GM19467 (cell line): ENCODE data around the gene ADPRHL1.

Experiments used
- ATAC-seq: cut with Tn5 transposase; IDR thresholded peaks from one replicate; pipeline ENCODE4 v1.9.1; 2021; ENCODE audit warnings: mild to moderate bottlenecking, moderate library complexity; ENCODE audit not compliant: unreplicated experiment

ADPRHL1 gene

DNA sequence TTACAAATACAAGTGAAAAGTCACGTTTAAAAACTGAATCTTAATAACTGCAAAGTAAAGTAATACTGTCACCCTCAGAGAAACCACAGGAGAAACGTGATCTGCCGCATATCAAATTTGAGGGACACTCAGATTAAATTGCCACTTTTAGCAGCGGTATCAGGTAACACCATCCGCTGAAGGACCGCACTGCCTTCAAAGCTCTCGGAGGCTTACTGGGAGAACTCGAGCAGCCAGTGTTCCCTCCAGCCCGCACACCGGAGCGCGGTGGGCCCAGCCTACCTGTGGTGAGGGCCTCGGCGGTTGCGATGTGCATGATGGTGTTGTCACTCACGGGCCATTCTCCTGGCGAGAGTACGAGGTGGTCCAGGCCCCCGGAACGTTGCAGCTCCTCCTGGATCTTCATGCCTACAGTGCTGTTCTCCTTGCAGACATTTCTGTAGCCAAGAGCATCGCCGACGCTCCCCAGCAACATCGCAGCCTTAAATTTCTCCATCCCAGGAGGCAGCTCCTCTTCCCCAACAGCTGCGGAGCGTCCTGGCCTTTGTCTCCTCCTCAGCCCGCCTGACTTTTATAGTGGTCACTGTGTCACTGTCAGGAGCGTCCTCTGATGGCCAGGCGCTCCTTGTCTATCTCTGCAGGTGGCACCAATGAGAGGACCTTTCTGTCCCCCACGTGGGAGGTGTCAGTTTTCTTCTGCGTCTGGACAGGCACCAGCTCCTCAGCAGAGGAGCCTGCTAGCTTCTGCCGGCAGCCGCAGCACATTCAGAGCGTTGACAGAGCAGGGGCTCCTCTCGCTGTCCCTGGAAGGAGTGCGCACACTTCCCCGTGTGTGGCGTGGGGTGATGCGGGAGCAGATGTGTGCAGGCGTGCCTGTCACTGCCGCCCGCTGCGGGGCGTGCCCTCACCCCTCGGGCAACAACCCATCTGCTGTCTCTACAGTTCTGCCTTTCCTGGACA lies at the start of gene ADPRHL1:
Gene ADPRHL1 (minus strand): TSS at position 547 of the 960 bp plus-strand sequence. CDS start 51 bp downstream, at position 496.
- no peak for ATAC-seq

- no peak for ATAC-seq
Observed at GRCh38 chr13:113502686-113503085, 49.4 kb upstream of the ADPRHL1 start.

DNA sequence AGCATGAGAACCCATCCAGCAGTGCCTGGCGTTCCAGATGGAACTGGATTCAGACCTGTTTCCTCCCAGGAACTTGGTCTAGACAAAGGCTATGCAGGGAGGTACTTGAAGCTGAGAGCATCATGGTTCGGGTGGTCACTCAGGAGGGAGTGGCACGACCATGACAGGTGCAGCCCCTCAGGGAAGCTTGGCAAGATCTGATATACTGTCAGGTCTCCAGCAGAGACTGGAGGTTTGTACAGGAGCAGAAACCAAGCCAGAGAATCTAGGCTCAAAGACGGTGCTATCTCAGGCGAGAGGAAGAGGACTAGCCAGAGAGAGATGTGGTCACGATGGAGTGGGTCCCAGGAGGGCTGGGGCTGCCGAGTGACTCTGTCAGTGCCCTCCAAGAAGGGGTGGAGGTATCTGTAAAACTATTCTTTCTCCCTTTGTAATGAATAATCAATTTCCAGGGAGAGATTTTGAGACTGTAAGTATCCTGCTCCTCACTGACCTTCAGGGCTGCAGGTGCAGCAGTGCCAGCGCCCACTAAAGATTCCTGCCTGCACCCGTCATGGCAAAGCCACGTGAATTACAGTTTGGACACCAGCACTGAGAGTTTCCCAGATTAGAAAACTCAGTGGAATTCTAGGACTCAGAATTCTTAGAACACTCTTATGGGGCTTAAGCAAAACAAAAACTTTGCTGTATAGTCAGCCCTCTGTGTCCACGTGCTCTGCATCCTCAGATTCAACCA lies 47.4 kb upstream of the ADPRHL1 start:
- ATAC-seq = no peak

DNA sequence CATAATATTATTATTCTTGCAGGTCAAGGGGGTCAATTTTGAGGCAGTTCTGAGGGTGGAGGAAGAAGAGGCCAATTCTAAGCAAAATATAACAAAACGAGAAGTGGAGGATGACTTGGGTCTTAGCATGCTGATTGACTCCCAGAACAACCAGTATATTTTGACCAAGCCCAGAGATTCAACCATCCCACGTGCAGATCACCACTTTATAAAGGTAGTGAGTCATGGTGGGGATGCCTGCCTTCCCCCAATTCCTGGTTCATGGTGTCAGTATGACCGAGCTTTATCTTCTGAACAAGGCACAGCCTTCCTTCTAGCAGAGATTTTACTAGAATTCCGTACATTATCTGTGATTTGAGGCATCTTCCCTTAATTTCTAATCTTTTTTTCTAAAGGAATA lies 46.6 kb upstream of the ADPRHL1 start:
- ATAC-seq = no peak

DNA sequence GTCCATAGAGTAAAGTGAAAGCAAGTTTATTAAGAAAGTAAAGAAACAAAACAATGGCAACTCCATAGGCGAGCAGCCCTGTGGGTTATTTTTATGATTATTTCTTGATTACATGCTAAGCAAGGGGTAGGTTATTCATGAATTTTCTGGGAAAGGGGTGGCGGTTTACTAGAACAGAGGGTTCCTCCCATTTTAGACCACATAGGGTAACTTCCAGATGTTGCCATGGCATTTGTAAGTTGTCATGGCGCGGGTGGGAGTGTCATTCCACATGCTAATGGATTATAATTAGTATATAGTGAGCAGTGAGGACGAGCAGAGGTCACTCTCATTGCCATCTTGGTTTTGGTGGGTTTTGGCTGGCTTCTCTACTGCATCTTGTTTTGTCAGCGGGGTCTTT lies 45.6 kb upstream of the ADPRHL1 start:
- no peak for ATAC-seq

DNA sequence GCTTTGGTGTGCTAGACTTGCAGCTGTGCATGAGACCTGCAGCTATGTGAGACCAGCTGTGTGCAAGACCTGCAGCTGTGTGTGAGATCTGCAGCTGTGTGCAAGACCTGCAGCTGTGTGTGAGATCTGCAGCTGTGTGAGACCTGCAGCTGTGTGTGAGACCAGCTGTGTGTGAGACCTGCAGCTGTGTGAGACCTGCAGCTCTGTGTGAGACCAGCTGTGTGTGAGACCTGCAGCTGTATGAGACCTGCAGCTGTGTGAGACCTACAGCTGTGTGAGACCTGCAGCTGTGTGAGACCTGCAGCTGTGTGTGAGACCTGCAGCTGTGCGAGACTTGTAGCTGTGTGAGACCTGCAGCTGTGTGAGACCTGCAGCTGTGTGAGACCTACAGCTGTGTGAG lies 43.9 kb upstream of the ADPRHL1 start:
- no peak for ATAC-seq

GRCh38 chr13:113495494-113496210 lies 42.4 kb upstream of the ADPRHL1 start:
- no peak for ATAC-seq

- no peak for ATAC-seq
Observed at GRCh38 chr13:113493315-113493951, 40.1 kb upstream of the ADPRHL1 start.

DNA sequence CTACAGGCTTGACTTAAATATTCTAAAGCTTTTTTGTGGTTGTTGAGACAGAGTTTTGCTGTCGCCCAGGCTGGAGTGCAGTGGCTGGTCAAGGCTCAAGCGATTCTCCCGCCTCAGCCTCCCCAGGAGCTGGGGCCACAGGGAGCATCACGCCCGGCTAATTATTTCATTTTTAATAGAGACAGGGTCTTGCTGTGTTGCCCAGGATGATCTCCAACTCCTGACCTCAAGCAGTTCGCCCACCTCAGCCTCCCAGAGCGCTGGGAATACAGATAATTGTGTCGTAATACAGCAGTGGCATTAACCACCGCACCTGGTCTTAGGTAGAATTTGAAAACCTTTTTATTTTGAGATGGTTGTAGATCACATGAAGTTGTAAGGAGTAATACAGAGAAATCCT lies 38.7 kb upstream of the ADPRHL1 start:
- no peak for ATAC-seq

DNA sequence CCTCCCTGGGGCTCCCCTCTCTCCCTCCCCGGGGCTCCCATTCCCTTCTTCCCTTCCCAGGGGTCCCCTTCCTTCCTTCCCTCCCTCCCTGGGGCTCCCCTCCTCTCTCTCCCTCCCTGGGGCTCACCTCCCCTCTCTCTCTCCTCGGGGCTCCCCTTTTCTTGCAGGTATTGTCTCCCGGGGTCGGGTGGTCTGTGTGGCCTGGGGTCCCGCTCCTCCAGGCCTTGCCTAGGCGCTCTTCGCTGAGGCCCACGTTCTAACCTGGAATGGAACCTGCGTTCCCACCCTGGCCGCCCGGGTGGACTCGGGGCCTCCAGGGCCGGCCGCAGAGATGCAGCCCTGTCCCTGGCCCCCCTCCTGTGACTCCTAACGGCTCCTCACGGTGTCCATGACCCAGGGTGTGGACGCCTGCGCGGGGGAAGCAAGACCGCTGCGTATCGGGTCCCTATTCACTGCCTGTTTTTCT lies 38.2 kb upstream of the ADPRHL1 start:
- no peak for ATAC-seq

DNA sequence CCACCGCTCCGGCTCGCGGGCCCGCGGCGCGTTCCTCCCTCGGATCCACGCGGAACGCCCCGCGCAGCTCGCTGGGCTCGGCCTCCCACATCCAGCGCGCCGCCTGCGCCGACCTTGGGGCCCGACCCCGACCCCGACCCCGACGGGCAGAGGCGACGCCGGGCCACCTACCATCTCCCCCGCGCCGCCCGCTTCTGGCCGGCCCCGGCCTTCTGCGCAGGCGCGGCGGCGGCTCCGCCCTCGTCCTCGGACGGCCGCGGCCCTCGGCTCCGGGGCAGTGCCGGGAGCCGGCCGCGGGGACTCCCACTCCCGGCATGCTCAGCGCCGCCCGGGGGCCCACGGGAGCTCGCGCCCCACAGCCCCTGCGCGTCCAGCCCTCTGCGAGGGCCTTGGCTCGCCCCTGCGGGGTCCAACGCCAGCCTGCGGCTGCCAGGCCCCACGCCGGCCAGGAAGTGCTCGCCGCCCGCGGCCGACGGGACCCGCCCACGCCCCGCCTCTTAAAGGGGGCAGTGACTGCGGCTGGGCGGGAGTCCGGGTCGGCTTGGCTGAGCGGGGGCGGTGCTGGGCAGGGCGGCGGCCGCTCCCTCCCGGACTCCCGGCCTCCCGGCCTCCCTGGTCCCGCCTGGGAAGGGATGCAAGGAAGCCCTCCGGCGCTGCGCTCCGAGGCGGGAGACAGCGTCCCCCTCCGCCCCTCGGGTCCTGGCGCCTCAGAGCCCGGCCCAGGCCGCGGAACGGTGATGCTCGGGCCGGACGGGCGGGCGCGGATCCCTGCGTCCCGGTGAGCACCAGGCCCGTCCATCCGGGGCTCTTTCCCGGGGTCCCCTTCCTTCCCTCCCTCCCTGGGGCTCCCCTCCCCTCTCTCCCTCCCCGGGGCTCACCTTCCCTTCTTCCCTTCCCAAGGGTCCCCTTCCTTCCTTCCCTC lies 37.5 kb upstream of the ADPRHL1 start, which contains the start of gene DCUN1D2:
Gene DCUN1D2 (minus strand): TSS at position 216 of the 922 bp plus-strand sequence. CDS start 42 bp downstream, at position 174.
- peak; percentile 82 for ATAC-seq

DNA sequence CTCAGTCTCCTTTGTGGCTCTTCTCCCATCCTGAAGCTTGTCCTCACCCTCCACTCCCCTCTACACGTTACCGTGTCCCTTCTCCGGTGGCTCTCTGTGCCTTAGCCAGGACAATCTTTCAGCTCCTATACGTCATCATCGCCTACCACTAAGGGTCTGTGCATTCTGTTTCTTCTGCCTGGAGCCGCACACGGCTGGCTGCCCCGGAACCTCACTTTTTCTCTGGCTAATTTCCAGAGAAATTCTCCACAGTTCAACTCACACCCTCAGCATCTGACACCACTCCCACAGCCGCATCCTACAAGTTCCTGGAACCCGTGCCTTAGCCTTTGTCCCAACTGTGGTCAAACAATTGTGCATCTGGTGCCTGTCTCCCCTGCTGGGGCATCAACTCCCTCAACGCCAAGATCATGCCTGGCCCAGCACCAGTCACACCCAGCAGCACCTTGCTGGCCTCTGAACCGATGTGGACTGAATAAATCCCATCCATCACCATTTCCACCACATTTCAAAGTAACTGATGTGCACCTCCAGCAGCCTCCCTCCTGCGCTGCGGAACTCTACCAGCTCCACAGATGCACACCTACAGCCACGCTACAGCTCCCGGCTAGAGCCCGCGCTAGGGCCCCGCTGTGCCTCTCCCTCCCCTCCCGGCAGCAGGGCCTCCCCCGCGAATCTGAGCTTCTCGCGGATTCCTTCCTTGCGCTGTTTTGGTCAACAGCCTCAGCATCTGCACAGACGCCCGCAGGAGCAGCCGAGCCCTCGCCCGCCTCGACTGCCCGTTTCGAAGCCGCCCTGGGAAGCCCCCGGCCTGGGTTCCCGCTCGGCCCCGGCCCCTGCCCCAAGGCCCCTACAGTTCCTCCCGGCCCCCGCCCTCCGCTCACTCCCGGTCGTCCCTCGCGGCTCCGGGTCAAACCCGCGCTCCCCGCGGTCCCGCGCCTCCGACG lies 36.5 kb upstream of the ADPRHL1 start:
- peak; percentile 22 for ATAC-seq

- ATAC-seq = no peak
Observed at GRCh38 chr13:113489171-113489548, 35.9 kb upstream of the ADPRHL1 start.

DNA sequence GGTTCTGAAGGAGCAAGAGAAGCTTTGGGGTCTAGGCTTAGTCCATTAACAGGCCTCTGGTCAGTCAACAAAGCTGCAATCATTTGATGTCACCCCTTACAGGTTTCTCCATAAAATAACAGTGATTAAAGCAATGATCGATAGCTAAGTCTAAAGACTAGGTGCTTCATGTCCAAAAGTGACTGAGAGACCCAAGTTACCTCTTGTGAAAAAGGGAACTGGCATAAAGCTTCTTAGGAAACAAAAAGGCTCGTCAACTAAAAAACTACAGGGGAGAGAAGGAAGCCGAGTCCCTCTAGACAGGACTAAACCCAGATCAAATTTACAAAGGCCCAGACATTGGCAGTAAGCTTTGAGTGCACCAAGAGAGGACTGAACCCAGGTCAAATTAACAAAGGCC lies 35.0 kb upstream of the ADPRHL1 start:
- no peak for ATAC-seq

- no peak for ATAC-seq
Observed at GRCh38 chr13:113486698-113487097, 33.4 kb upstream of the ADPRHL1 start.

DNA sequence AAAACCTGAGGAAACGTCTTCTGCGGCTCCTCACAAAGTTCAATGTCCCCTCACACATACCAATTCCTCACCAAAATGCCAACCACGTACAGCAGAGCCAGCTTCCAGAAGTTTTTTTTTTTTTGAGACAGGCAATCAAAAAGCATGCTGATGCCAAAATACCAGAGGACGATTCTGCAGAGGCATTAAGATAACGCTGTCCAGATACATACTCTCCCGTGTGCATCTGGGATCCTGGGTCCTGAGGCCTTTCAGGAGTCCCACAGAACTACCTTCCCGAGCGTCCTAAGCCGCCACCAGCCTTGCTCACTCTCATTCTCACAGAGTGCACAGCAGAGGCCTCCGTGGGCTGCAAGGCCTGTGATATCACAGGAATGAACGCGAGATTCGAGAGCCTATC lies 32.3 kb upstream of the ADPRHL1 start:
- ATAC-seq = no peak

DNA sequence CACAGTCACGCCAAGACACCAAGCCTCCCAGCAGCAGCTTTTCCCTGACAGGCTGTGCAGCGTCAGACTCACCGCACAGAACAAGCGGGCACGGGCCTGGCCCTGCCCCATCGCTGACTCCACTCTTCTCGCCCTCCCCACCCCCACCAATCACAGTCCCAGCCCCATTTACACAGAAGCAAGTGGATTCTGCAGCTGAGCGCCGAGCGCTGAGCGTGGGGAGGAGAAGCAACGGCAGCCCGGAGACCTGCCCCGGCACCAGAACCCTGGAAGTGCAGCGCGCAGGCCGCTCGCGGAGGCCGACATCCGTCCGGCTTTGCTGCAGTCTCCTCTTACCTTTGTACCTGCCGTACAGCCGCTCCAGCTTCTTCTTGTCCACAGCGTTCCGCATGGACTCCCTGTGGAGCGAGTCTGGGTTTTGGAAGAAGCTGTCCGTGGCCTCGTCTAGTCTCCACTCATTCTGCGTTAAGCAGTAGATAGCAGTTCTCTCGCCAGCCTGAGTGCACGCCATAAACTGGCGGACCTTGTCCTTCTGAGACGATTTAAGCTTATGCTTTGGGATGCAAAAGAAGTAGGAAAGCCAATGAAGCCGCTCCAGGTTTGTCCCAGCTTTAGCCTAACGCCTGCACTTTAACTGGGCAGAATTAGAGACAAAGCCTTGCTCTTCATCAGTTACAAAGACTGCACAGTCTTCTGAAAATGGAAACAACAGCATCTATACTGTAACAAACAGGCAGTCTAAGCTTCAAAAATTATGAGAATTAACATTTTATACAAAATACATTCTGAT lies 30.4 kb upstream of the ADPRHL1 start:
- ATAC-seq = no peak

GRCh38 chr13:113483081-113483480 lies 29.8 kb upstream of the ADPRHL1 start:
- ATAC-seq = no peak
